ENCODE data around the gene BCAP29.

BCAP29 gene

DNA sequence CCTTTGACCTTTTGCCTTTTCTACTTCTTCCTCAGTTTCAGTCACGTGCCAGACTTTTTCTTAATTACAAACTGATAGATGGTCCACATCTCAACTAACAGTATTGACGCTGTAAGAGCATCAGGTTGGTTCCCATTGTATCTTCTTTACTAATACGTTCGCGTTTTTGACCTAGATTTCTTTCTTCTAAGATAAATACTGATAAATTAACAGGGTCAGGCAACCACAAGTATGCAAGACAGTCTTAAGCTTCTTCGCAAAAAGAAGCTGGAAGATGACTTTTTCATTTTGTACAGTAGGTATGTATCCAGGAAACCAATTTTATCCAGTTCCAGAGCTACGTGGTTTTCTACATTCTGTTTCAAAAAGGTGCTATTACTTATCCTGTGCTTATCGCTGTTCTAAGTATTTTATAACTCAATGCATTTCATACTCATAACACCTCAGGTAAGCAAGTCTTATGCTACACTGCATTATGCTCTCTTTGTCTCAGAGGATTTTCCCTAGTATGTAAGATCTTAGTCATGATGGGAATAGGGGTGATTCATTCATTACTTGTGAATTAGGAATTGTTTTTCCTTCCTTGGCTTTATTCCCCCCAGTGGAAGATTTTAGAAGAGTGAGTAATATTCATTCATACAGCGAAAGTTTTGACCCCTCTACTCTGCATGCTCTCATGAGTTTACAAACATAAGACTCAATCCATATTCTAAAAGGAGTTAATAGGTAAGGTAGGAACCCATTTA is 15.3 kb upstream of the BCAP29 start:
- DNase-seq (ENCODE audit: low read depth) = peak; percentile 92
- TF ChIP-seq, protein P1, sequence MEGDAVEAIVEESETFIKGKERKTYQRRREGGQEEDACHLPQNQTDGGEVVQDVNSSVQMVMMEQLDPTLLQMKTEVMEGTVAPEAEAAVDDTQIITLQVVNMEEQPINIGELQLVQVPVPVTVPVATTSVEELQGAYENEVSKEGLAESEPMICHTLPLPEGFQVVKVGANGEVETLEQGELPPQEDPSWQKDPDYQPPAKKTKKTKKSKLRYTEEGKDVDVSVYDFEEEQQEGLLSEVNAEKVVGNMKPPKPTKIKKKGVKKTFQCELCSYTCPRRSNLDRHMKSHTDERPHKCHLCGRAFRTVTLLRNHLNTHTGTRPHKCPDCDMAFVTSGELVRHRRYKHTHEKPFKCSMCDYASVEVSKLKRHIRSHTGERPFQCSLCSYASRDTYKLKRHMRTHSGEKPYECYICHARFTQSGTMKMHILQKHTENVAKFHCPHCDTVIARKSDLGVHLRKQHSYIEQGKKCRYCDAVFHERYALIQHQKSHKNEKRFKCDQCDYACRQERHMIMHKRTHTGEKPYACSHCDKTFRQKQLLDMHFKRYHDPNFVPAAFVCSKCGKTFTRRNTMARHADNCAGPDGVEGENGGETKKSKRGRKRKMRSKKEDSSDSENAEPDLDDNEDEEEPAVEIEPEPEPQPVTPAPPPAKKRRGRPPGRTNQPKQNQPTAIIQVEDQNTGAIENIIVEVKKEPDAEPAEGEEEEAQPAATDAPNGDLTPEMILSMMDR (IDR thresholded peaks at IDR 0.05; ENCODE audit: insufficient read depth, low read depth, low read length, missing control alignments) = no peak

DNA sequence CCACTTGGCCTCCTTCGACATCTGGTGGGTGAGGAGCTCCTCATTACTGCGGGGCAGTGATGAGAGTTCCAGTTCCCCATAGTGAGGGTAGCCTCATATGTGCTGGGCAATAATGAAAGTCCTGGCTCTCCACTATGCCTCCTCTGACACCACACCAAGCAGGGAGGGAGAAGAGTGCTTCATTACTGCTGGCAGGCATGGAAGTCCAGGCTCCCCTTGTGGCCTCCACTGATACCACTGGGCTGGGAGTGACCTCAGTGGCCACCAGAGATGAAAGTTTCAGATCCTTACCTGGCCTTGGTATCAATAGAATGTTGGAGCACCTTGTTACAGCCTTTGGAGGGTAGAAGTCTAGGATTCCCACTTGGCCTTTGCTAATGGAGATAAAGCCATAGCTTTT is 9.7 kb upstream of the BCAP29 start:
- TF ChIP-seq, protein P1 (IDR thresholded peaks at IDR 0.05; ENCODE audit: insufficient read depth, low read depth, low read length, missing control alignments) = no peak
- DNase-seq (ENCODE audit: low read depth) = no peak
- no peak overlapping the region for H3K4me3 ChIP-seq (ENCODE audit: low read length)

More for the DNA sequence above, 15.3 kb upstream of the BCAP29 start:
- peak overlapping the region; percentile 82 for H3K4me3 ChIP-seq (ENCODE audit: low read length)

DNA sequence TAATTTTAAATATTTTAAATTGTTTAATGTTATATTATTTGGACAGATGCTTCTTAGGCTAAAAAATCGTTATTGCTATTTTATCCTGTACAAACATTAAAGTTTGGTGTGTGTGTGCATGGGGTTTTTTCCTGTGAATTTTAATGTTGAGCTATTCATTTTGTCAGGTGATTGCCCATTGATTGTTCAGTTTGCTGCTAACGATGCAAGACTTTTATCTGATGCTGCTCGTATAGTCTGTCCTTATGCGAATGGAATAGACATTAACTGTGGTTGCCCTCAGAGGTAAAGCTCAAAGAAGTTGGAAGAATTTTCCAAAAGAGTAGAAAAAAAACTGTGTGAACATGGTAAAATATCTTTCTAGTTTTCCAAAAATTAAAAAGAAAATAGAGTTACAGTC is 6.5 kb upstream of the BCAP29 start:
- H3K4me3 ChIP-seq (ENCODE audit: low read length) = no peak overlapping the region
- DNase-seq (ENCODE audit: low read depth) = no peak
- TF ChIP-seq, protein P1 (IDR thresholded peaks at IDR 0.05; ENCODE audit: insufficient read depth, low read depth, low read length, missing control alignments) = no peak

DNA sequence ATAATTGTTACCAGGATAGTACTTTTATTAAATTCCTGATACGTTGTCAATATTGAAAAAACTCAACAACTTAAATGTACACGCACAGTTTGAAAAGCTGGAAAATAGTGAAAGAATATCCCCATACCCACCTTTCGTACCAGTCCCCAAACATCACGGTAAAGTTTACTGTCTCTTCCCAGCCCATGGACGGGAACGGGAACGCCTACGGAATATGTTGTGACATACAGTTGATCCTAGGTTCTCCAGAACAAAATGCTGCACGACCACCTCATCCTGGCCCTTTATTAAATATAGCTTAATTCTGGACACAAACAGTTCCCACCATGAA is 527 bp upstream of the BCAP29 start:
- peak overlapping the region; percentile 78 for H3K4me3 ChIP-seq (ENCODE audit: low read length)
- no peak for DNase-seq (ENCODE audit: low read depth)
- TF ChIP-seq, protein P1 (IDR thresholded peaks at IDR 0.05; ENCODE audit: insufficient read depth, low read depth, low read length, missing control alignments) = no peak

DNA sequence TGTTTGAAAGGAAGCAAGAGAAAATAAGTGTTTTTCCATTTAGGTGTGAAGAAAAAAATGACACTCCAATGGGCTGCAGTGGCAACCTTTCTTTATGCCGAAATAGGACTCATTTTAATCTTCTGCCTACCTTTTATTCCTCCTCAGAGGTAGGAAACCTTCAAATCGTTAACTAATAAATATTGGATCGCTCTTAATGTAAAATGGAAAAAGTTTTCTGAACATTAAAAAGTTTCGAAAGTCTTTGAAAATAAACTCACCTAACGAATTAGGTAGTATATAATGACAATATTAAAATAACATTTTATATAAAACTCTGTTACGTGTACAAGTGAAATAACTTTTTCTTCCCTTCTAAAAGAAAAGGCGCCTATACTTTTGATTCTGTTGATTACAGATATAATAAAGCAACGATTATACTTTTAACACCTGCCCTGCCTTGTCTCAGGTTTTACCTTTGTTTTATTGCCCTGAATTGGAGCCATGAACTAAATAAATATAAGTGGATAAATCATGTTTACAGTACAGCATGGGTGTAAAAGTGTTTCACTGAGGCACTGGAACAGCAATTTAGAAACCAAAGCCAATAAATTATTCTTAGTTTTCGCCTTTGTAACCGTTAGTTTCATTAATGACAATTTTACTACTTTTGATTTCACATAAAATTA is 804 bp downstream of the BCAP29 start:
- TF ChIP-seq, protein P1 (IDR thresholded peaks at IDR 0.05; ENCODE audit: insufficient read depth, low read depth, low read length, missing control alignments) = no peak
- no peak for DNase-seq (ENCODE audit: low read depth)
- peak overlapping the region; percentile 78 for H3K4me3 ChIP-seq (ENCODE audit: low read length)

DNA sequence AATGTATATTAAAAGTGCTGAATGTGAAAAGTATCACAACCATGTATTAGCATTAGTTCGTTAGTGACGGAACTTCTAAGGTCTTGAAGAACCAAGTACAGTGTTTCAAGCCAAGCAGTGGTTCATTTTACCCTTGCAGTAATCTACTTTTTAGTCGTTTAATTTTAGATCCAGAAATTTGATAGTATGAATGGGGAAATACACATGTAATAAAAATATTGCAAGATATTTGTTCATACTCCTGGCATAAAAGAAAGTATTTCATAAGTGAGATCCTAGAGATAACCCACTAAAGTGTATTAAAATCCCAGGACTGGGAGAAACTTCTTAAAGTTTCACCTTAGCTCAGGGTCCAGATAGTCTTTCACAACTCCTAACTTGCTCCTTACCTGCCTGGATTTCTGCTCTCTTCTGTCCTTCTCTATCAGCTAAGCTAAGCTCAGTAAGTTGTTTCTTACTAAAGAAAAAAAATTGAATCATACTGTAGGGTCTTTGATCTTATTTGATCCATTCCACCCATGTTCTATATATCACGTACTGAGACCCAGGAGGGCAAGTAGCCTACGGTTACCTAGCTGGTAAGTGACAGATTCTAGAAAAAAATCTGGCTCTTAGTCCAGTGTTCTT is 1.5 kb downstream of the BCAP29 start:
- TF ChIP-seq, protein P1 (IDR thresholded peaks at IDR 0.05; ENCODE audit: insufficient read depth, low read depth, low read length, missing control alignments) = no peak
- peak overlapping the region; percentile 78 for H3K4me3 ChIP-seq (ENCODE audit: low read length)
- DNase-seq (ENCODE audit: low read depth) = no peak
